ENCODE measurements around the gene BEGAIN. TPM values are rescaled to one million over a fixed set of nuclear protein-coding genes. Genes with fewer than 3 reads are reported as not detected.

BEGAIN gene
- total and polyA plus RNA-seq, 2 donors (not counting 1 experiment from before 2014, with no cell fraction given), result under 0.01 to 0.17 TPM

DNA sequence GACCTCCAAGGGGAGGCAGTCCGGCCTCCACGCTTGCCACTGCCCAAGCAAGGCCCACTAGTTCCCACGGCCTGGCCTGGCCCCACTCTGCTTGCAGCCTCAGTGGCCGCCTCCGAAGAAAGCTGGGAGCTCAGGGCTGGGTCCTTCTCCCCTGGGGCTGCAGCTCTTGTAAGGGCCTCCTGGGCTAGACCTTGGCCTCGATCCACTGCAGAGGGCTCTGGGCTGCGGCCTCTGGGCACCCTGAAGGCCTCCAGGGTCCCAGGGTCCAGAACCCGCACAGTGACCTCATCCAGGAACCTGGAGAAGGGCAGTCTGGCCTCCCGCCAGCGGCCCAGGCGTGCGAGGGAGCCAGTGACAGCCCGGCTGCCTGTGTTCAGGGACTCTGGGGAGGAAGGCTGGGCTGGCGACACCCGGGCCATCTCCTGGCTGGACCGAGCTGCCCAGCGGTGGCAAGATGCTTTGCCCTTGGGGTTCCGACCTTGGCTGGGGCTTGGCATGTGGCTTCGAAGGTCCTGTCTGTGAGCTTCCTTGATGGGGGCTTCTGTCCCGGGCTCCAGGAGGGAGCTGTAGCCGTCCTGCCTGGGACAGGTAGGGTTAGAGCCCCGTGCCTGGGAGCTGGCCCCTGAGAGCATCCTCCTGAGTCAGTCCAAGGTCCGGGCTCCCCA lies 9.8 kb downstream of the BEGAIN start:
- H4K20me1 ChIP-seq (ENCODE audit: control insufficient read depth, extremely low read depth, insufficient read depth, low read length), result no peaks in the 10 kb centered on the region
- H3K79me2 ChIP-seq (ENCODE audit: control insufficient read depth, insufficient read depth, low read length), result no peaks in the 10 kb centered on the region
- no peak overlapping the region for H3K4me3 ChIP-seq (replicated peaks in 1 of 4; ENCODE audit: control extremely low read depth in 1 of 4, insufficient read depth in 1 of 4, low read depth in 3 of 4, low read length in 4 of 4)
- H3K27ac ChIP-seq (ENCODE audit: insufficient read depth, low read length), result no peak overlapping the region
- TF ChIP-seq, protein P1, sequence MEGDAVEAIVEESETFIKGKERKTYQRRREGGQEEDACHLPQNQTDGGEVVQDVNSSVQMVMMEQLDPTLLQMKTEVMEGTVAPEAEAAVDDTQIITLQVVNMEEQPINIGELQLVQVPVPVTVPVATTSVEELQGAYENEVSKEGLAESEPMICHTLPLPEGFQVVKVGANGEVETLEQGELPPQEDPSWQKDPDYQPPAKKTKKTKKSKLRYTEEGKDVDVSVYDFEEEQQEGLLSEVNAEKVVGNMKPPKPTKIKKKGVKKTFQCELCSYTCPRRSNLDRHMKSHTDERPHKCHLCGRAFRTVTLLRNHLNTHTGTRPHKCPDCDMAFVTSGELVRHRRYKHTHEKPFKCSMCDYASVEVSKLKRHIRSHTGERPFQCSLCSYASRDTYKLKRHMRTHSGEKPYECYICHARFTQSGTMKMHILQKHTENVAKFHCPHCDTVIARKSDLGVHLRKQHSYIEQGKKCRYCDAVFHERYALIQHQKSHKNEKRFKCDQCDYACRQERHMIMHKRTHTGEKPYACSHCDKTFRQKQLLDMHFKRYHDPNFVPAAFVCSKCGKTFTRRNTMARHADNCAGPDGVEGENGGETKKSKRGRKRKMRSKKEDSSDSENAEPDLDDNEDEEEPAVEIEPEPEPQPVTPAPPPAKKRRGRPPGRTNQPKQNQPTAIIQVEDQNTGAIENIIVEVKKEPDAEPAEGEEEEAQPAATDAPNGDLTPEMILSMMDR (conservative IDR thresholded peaks at IDR 0.05 in 1 of 2, IDR thresholded peaks at IDR 0.05 in 1 of 2; ENCODE audit: low read depth in 1 of 2, low read length in 2 of 2), result no peak
- no peak for TF ChIP-seq EZH2 (IDR thresholded peaks at IDR 0.05; ENCODE audit: low read length, missing control alignments)
- H3K36me3 ChIP-seq (ENCODE audit: control insufficient read depth, insufficient read depth, low read length), result no peaks in the 10 kb centered on the region
- H3K4me1 ChIP-seq (ENCODE audit: control insufficient read depth, extremely low read depth, insufficient read depth, low read length), result no peaks in the 10 kb centered on the region
- H3K9me3 ChIP-seq (ENCODE audit: control insufficient read depth, insufficient read depth, low read depth, low read length), result no peaks in the 10 kb centered on the region
- no peaks in the 10 kb centered on the region for H3K27me3 ChIP-seq (ENCODE audit: control insufficient read depth, insufficient read depth, low read length)
- H3K9ac ChIP-seq (ENCODE audit: insufficient read depth, low read length), result no peak overlapping the region
- H2AFZ ChIP-seq (ENCODE audit: low read length), result no peak overlapping the region
- no peak overlapping the region for H3K4me2 ChIP-seq (ENCODE audit: extremely low read depth, insufficient read depth, low read length)
- no peak for DNase-seq (ENCODE audit: low read depth in 2 of 2)

DNA sequence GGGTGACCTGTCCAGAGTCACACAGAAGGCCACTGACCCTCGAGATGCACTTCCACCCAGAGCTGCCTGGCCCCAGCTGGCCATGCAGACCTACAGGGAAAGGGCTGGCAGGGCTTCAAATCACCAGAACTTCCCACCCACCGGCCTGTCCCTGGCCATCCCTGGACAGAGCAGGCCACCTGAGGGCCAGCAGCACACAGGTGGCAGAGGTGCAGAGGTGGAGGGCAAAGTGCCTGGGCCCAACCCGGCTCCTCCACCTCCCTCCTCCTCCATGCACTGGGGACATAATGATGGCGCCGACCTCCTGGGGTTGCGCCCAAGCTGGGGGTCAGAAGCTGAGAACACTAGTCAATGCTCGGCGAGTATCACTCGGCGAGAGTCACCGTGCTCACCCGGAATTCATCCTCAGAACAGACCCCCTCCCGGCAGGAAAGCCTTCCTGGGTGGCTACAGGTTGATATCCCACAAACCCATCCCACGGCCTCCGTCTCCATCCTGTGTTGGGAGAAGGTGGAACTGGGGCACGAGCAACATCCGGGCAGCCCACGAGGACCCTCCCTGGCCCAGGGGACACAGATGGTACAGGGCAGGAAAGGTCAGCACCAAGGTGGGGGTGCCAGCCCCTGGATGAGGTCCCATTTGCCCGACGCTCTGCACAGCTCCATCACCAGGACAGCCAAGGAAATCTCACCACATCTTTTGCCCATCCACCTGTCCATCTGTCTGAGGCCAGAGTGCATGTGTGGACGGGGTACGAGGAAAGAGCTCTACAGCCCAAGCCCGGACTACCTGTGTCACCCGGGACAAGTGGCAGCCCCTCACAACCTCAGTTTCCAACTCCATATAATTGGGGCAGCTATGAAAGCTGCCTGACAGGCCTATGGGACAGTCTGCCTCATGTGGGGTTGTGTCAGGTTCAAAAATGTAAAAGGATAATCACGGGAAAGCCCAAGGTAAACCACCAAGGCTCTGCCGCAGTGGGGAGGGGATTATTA lies 10.8 kb downstream of the BEGAIN start:
- Histone ChIP-seq H3K9ac (ENCODE audit: insufficient read depth, low read length) (no peak overlapping the region), H3K27ac (ENCODE audit: insufficient read depth, low read length) (no peak overlapping the region), H3K4me2 (ENCODE audit: extremely low read depth, insufficient read depth, low read length) (no peak overlapping the region), H3K27me3 (ENCODE audit: control insufficient read depth, insufficient read depth, low read length) (no peaks in the 10 kb centered on the region), H3K9me3 (ENCODE audit: control insufficient read depth, insufficient read depth, low read depth, low read length) (no peaks in the 10 kb centered on the region), H2AFZ (ENCODE audit: low read length) (no peak overlapping the region), H4K20me1 (ENCODE audit: control insufficient read depth, extremely low read depth, insufficient read depth, low read length) (no peaks in the 10 kb centered on the region), H3K36me3 (ENCODE audit: control insufficient read depth, insufficient read depth, low read length) (no peaks in the 10 kb centered on the region), H3K79me2 (ENCODE audit: control insufficient read depth, insufficient read depth, low read length) (no peaks in the 10 kb centered on the region), H3K4me3 (replicated peaks in 1 of 4; ENCODE audit: control extremely low read depth in 1 of 4, insufficient read depth in 1 of 4, low read depth in 3 of 4, low read length in 4 of 4) (no peak overlapping the region), H3K4me1 (ENCODE audit: control insufficient read depth, extremely low read depth, insufficient read depth, low read length) (no peaks in the 10 kb centered on the region)
- no peak for TF ChIP-seq EZH2 (IDR thresholded peaks at IDR 0.05; ENCODE audit: low read length, missing control alignments)
- TF ChIP-seq, protein P1 (conservative IDR thresholded peaks at IDR 0.05 in 1 of 2, IDR thresholded peaks at IDR 0.05 in 1 of 2; ENCODE audit: low read depth in 1 of 2, low read length in 2 of 2), result no peak
- DNase-seq (ENCODE audit: low read depth in 2 of 2), result no peak

- Histone ChIP-seq H3K27ac (ENCODE audit: insufficient read depth, low read length) (no peak overlapping the region), H3K36me3 (ENCODE audit: control insufficient read depth, insufficient read depth, low read length) (no peaks in the 10 kb centered on the region), H3K79me2 (ENCODE audit: control insufficient read depth, insufficient read depth, low read length) (no peaks in the 10 kb centered on the region), H4K20me1 (ENCODE audit: control insufficient read depth, extremely low read depth, insufficient read depth, low read length) (no peaks in the 10 kb centered on the region), H3K4me2 (ENCODE audit: extremely low read depth, insufficient read depth, low read length) (no peak overlapping the region), H3K4me3 (replicated peaks in 1 of 4; ENCODE audit: control extremely low read depth in 1 of 4, insufficient read depth in 1 of 4, low read depth in 3 of 4, low read length in 4 of 4) (no peak overlapping the region), H3K9ac (ENCODE audit: insufficient read depth, low read length) (no peak overlapping the region), H3K27me3 (ENCODE audit: control insufficient read depth, insufficient read depth, low read length) (peaks cover under 1% of the 10 kb centered on the region), H3K4me1 (ENCODE audit: control insufficient read depth, extremely low read depth, insufficient read depth, low read length) (no peaks in the 10 kb centered on the region), H3K9me3 (ENCODE audit: control insufficient read depth, insufficient read depth, low read depth, low read length) (no peaks in the 10 kb centered on the region), H2AFZ (ENCODE audit: low read length) (no peak overlapping the region)
- no peak for DNase-seq (ENCODE audit: low read depth in 2 of 2)
- no peak for TF ChIP-seq EZH2 (IDR thresholded peaks at IDR 0.05; ENCODE audit: low read length, missing control alignments)
- TF ChIP-seq, protein P1 (conservative IDR thresholded peaks at IDR 0.05 in 1 of 2, IDR thresholded peaks at IDR 0.05 in 1 of 2; ENCODE audit: low read depth in 1 of 2, low read length in 2 of 2), result no peak
These were observed 11.8 kb downstream of the BEGAIN start for GRCh38 chr14:100575266-100575995.
